Cardiac muscle cell (in vitro differentiated cells and primary cell): Measurements from ENCODE around the gene QRICH1. TPM values are rescaled to one million over a fixed set of nuclear protein-coding genes. Genes with fewer than 3 reads are reported as not detected.
A peak's percentile ranks its signal among the peaks of the same experiment; 100 is the strongest.

Experiments used
- DNase-seq, 2 donors: peaks; one replicate each; pipeline versions ENCODE4 v3.0.0 to v3.0.0-alpha.2; 2010 to 2017; ENCODE audit warnings: low read depth in 1 of 2, low spot score in 1 of 2
- H3K27ac ChIP-seq: fragments of 200-600 bp; sonication (generic); 2 replicates; pipeline ENCODE4 v1.5.1; 2016
- H3K27me3 ChIP-seq: fragments of 200-600 bp; sonication (generic); 2 replicates; pipeline ENCODE4 v1.6.0; 2016; ENCODE audit warnings: control low read depth
- H3K36me3 ChIP-seq: fragments of 200-600 bp; sonication (generic); 2 replicates; pipeline ENCODE4 v1.5.1; 2016; ENCODE audit warnings: control low read depth
- H3K4me1 ChIP-seq: fragments of 200-600 bp; sonication (generic); 2 replicates; pipeline ENCODE4 v1.8.1; 2017; ENCODE audit warnings: low read depth, mild to moderate bottlenecking, mixed run types
- H3K4me3 ChIP-seq: fragments of 200-600 bp; sonication (generic); 2 replicates; pipeline ENCODE4 v1.5.1; 2016; ENCODE audit warnings: mild to moderate bottlenecking
- H3K9me3 ChIP-seq: fragments of 200-600 bp; sonication (generic); 2 replicates; pipeline ENCODE4 v1.5.1; 2017; ENCODE audit warnings: low read depth, mild to moderate bottlenecking, control low read depth
- polyA plus RNA-seq: library from polyadenylated mRNA; unstranded; fragments of >200 nt; fragmentation: Nextera tagmentation; extraction: Ambion mirVana; gene quantifications from 2 replicates; pipeline ENCODE4 v1.2.1, GENCODE V29; 2016
- total RNA-seq: library from RNA; depleted of rRNA; stranded (reverse); fragments of >200 nt; gene quantifications from 2 replicates; pipeline ENCODE4 v1.2.3, GENCODE V29; 2016
- TF ChIP-seq, protein P1 (sequence below): IDR thresholded peaks from 2 replicates; pipeline ENCODE4 v1.5.1; 2012; ENCODE audit warnings: low read depth, mild to moderate bottlenecking, low read length

Gene QRICH1
- total and polyA plus RNA-seq, 2 experiments from 2014 or later: 44.3 to 116 TPM

GRCh38 chr3:49015765-49016164, 78.1 kb downstream of the QRICH1 start:
- Histone ChIP-seq H3K9me3 (no peaks in the 10 kb centered on the region), H3K36me3 (peaks cover 38% of the 10 kb centered on the region), H3K27me3 (no peaks in the 10 kb centered on the region), H3K4me1 (peaks cover 10% of the 10 kb centered on the region), H3K27ac (no peak overlapping the region), H3K4me3 (no peak overlapping the region)
- TF ChIP-seq, protein P1, sequence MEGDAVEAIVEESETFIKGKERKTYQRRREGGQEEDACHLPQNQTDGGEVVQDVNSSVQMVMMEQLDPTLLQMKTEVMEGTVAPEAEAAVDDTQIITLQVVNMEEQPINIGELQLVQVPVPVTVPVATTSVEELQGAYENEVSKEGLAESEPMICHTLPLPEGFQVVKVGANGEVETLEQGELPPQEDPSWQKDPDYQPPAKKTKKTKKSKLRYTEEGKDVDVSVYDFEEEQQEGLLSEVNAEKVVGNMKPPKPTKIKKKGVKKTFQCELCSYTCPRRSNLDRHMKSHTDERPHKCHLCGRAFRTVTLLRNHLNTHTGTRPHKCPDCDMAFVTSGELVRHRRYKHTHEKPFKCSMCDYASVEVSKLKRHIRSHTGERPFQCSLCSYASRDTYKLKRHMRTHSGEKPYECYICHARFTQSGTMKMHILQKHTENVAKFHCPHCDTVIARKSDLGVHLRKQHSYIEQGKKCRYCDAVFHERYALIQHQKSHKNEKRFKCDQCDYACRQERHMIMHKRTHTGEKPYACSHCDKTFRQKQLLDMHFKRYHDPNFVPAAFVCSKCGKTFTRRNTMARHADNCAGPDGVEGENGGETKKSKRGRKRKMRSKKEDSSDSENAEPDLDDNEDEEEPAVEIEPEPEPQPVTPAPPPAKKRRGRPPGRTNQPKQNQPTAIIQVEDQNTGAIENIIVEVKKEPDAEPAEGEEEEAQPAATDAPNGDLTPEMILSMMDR: no peak
- DNase-seq: no peak

DNA sequence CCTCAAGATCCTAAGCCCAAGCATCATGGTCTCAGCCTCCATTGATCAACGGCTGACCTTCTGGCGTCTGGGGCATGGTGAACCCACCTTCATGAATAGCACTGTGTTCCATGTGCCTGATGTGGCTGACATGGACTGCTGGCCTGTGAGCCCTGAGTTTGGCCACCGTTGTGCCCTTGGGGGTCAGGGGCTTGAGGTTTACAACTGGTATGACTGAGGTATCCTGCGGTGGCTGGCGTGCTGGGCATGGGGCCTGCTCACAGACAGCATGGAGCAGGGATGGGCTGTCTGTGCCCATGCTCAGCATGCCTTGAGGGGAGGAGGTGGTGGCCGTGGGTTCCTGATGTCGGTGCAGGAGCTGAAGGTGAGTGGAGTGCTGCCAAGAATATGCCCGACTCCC, 78.8 kb downstream of the QRICH1 start:
- Histone ChIP-seq H3K36me3 (peaks cover 38% of the 10 kb centered on the region), H3K9me3 (no peaks in the 10 kb centered on the region), H3K27me3 (no peaks in the 10 kb centered on the region), H3K4me3 (no peak overlapping the region), H3K27ac (no peak overlapping the region), H3K4me1 (peaks cover 8% of the 10 kb centered on the region)
- TF ChIP-seq, protein P1: no peak
- DNase-seq: no peak

- Histone ChIP-seq H3K4me3 (no peak overlapping the region), H3K27me3 (no peaks in the 10 kb centered on the region), H3K9me3 (no peaks in the 10 kb centered on the region), H3K36me3 (peaks cover 38% of the 10 kb centered on the region), H3K4me1 (peaks cover 5% of the 10 kb centered on the region), H3K27ac (peak overlapping the region; percentile 72)
- peak; percentile 42 to 47 for DNase-seq
- TF ChIP-seq, protein P1: peak; percentile 62
Measured at GRCh38 chr3:49013738-49014660, 79.9 kb downstream of the QRICH1 start.

- TF ChIP-seq, protein P1: no peak
- no peak overlapping the region for H3K4me3 ChIP-seq
- H3K9me3 ChIP-seq: no peaks in the 10 kb centered on the region
- H3K27ac ChIP-seq: peak overlapping the region; percentile 72
- peaks cover 38% of the 10 kb centered on the region for H3K36me3 ChIP-seq
- H3K4me1 ChIP-seq: peaks cover 5% of the 10 kb centered on the region
- DNase-seq: no peak
- no peaks in the 10 kb centered on the region for H3K27me3 ChIP-seq
Measured at GRCh38 chr3:49013113-49013737, 80.6 kb downstream of the QRICH1 start.

DNA sequence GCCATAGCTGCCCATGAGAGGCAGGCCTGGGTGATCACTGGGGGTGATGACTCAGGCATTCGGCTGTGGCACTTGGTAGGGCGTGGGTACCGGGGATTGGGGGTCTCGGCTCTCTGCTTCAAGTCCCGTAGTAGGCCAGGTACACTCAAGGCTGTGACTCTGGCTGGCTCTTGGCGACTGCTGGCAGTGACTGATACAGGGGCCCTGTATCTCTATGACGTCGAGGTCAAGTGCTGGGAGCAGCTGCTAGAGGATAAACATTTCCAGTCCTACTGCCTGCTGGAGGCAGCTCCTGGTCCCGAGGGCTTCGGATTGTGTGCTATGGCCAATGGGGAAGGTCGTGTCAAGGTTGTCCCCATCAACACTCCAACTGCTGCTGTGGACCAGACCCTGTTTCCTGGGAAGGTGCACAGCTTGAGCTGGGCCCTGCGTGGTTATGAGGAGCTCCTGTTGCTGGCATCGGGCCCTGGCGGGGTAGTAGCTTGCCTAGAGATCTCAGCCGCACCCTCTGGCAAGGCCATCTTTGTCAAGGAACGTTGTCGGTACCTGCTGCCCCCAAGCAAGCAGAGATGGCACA, 81.3 kb downstream of the QRICH1 start:
- Histone ChIP-seq H3K4me1 (peaks cover 3% of the 10 kb centered on the region), H3K36me3 (peaks cover 38% of the 10 kb centered on the region), H3K9me3 (no peaks in the 10 kb centered on the region), H3K27me3 (no peaks in the 10 kb centered on the region), H3K4me3 (no peak overlapping the region), H3K27ac (peak overlapping the region; percentile 72)
- peak in 1 of 2 donors; percentile 58 for DNase-seq
- TF ChIP-seq, protein P1: no peak
